Right renal cortex interstitium (tissue), 3 donors: Measurements from ENCODE around the gene INO80C. TPM values are rescaled to one million over a fixed set of nuclear protein-coding genes. Genes with fewer than 3 reads are reported as not detected.

Experiments
- DNase-seq, 3 donors: peaks; one replicate each; pipeline ENCODE4 v3.0.0-alpha.2; 2013; ENCODE audit warnings: low read depth in 3 of 3, low spot score in 2 of 3
- polyA plus RNA-seq, 3 donors: library from polyadenylated mRNA; unstranded; fragments of 120-200 nt; gene quantifications; one replicate each; pipeline ENCODE4 v1.2.1, GENCODE V29; 2013; ENCODE audit not compliant: insufficient read length in 3 of 3

The INO80C gene, protein sequence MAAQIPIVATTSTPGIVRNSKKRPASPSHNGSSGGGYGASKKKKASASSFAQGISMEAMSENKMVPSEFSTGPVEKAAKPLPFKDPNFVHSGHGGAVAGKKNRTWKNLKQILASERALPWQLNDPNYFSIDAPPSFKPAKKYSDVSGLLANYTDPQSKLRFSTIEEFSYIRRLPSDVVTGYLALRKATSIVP
- polyA plus RNA-seq, result 10 to 100 TPM; 24.5 to 28.3 (median 27.9) TPM

GRCh38 chr18:35497370-35498197 is at the start of gene INO80C:
Gene INO80C, minus strand, starts transcription at chr18:35497960. Its CDS starts 86 bp downstream, at chr18:35497874.
- DNase-seq, result peak; percentile 89 to 92 (median 91)

GRCh38 chr18:35547008-35547605 is 49.3 kb upstream of the INO80C start:
- DNase-seq, result no peak

DNA sequence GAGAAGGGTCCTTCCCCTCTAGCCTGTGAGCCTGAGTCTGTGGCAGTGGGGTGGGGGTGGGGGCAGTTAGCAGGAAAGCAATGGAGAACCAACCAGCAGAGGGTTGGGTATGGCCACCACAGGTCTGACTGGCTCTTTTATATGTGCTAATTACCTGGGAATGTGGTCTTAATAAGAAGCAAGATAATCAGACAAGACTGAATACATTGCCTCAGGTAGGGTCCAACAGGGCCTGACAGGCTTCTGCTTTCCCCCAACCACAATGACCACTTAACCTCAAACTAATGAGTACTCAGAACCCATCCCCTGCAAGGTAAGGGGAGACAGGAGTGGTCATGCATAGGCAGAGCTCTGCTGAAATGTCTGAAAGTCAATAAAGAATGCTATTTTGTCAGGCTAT is 44.6 kb upstream of the INO80C start:
- no peak for DNase-seq

- no peak for DNase-seq
Observed at GRCh38 chr18:35535297-35535696, 37.5 kb upstream of the INO80C start.

DNA sequence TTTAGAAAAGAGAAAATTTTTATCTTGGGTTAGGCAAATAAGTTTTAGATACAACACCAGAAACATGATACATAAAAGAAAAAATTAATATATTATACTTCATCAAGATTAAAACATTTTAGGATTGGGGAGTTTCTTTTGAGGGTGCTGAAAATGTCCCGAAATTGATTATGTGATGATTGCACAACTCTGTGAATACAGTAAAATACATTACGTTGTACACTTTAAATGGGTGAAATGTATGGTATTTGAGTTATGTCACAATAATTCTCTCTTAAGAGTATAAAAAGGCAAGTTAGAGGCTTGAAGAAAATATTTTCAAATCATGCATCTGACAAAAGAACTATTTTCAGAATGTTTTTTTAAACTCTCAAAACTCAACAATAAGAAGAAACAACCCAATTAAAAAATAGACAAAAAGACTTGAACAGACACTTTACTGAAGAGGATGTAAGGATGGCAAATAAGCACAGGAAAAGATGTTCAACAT is 36.2 kb upstream of the INO80C start:
- DNase-seq, result no peak

DNA sequence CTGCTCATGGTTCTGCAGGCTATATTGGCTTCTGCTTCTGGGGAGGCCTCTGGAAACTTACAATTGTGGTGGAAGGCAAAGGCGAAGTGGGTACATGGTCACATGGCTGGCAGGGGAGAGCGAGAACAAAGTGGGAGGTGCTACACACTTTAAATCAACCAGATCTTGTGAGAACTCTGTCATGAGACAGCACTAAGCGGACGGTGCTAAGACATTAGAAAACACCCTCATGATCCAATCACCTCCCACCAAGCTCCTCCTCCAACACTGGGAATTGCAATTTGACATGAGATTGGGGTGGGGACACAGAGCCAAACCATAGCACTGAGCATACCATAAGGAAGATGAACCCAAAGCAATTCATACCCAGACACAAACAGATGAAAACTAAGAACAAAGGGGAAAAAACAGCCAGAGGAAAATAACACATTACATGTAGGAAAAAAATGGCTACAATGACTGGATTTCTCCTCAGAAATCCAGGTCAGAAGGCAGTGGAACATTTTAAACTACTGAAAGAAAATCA is 31.1 kb upstream of the INO80C start:
- no peak for DNase-seq

GRCh38 chr18:35526495-35527059 is 28.8 kb upstream of the INO80C start:
- DNase-seq, result no peak

DNA sequence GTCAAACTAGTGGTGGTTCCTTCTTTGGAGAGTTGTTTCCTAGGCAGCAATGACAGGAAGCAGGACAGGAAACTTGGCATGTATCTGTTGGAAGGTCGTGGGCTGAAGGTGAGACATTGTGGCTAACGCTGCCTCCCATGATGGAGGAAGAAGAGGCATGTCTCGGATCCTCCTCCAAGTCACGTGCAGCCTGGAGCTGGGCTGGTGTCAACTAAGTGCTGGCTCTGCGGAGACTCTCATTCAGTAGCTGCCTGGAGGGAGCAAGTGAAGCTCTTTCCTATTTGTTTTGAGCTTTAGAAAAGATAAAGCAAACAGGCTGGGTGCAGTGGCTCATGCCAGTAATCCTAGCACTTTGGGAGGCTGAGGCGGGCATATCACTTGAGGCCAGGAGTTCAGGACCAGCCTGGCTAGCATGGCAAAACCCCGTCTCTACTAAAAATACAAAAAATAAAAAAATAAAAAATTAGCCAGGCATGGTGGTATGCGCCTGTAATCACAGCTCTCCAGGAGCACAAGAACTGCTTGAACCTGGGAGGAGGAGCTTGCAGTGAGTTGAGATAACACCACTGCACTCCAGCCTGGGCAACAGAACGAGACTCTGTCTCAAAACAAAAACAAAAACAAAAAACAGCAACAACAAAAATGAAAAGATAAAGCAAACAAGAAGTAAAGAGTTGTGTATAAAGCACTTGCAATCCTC is 28.2 kb upstream of the INO80C start:
- DNase-seq, result no peak

- no peak for DNase-seq
Observed at GRCh38 chr18:35524226-35524625, 26.5 kb upstream of the INO80C start.

- DNase-seq, result no peak
Observed at GRCh38 chr18:35522130-35522959, 24.6 kb upstream of the INO80C start.

GRCh38 chr18:35521133-35521532 is 23.4 kb upstream of the INO80C start:
- no peak for DNase-seq

DNA sequence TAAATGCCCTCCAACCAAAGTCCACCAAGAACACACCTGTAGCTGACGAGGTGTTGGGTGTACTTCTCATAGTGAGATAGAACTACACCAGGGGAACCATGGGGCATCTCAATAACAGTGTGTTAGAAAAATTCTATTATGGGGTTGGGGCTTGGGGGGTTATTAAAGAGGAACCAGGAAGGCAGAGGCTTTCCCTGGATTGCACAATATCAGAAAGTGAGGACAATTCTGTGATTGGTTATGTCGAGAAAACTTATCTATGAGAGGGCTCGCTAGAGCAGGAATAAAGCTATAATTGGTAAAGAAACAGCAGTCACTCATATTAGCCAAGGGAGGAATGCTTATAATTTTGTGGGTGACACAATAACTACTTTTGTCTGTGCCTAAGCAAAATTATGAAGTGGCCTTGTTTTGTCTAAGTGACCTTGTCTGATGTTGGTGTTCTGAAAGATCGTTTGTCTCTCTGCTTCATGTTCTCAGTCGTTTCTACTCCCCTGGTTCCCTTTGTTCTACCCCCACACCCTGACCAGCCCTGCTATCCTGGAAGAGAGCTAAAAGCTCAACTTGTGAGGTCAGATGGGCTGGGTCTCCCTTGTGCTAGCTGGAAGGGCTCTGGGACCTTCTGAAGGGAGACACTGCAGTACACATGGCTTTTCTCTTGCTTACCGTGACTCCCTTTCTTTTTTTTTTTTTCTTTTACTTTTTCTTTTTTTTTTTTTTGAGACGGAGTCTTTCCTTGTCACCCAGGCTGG is 21.6 kb upstream of the INO80C start:
- no peak for DNase-seq

DNA sequence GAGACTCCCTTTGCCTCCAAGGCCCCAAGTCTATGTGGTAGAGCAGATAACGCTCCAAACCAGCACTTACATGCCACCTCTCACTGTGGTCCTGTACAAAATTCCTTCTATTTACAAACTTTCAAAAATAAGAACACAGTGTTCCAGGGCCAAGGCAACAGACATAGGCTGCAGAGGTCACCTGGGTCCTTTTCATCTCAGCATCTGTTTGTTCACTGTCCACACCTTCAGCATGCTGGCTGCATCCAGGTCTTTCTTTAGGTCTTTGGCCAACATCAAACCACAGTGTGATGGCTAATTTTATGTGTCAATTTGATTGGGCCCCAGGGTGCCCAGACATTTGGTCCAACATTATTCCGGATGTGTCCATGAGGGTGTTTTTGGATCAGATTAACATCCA is 20.0 kb upstream of the INO80C start:
- no peak for DNase-seq

DNA sequence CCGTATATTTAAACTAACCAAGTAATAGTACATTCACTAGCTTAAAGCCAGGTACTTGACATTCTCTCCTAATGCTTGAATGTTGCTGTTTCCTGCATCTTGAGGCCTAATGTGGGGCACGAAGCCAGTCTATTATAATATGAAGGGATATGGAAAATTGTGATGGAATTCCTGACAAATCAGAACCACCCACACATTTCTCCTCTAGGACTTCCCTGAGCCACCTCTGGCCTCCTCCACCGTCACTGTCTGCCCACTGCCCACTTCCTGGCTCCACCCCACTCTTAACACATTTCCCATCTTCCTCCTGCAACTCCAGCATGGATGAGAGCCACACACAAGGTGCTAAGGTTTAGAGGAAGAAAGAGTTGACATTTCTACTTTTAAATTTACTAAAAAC is 19.0 kb upstream of the INO80C start:
- no peak for DNase-seq

GRCh38 chr18:35516351-35516750 is 18.6 kb upstream of the INO80C start:
- DNase-seq, result no peak

DNA sequence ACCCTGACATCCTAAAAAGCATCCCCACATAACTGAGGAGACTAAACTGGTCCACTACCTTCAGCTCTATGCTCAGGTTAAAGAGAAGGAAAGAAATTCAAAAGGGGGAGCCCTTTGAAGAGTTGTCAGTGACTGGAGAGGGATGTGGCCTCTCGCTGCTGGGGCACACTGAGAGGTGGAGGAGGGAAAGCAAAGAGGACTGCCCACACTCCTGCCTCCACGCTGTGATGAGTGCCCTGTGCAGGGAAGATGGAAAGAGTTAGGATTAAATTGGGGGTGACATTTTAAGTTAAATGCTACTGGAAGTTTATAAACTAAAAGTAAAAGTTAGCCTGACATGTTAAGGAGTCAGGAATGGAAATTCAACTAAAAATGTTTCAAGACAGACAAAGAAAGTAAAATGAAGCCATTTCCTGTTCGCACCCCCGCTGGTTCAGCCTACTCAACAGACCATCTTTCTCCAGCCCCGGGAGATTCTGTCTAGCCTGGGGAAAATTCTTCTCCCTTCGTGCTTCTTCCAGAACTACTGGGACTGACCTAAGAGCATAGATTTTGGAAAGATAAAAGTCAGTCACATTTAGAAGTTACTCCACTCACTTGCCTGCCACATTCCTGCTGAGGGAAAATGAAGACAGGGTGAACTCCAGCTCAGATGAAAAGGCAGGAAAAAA is 17.8 kb upstream of the INO80C start:
- no peak for DNase-seq

DNA sequence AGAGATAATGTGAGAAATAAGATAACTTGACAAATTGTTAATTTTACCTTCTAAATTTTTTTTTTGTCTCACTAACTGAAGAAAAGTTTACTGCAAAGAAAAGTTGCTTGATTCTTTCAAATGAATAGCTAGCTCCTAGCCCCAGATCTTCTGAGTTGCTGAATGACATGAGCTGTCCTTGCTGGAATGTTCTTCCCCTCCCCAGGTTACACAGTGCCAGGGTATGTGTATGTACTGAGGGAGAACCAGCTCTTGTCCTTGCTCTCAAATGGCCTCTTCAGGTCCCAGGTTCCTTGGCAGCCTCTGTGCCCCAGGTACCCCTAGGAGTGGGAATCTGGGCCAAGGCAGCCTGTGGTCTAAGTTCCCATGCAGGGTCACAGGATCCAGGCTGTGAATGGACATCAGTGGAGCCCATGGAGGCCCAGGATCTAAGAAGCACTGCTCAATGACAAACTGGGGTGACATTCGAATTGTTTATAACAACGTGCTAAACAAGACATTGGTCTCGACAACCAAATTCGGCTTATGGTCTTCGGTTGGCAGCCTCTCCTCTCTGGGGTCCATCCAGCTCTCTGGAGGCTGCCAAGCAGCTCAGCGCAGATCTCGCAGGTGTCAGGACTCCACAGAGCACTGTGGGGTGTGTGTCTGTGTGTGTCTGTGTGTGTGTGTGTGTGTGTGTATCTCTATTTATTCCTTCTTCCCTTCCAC is 17.1 kb upstream of the INO80C start:
- DNase-seq, result no peak

DNA sequence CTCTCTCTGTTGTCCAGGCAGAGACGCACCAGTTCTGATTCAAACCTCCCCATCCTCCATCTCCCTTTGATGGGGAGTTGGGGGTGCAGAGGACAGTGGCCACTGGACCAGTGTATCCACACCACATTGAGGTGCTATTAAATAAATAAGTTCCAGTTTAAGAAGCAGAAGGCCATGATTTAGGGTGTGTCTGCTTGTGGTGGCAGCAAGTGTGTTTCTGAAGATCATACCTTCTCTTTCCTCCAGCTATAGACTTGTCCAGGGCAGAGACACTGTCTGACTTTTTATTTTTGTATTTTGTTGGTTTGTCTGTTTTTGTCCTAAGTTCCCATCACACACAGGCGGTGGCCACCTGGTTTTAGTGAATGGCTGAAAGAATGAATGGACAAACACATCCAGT is 16.5 kb upstream of the INO80C start:
- DNase-seq, result no peak
